SK-N-SH (cell line): ENCODE data around the gene PPY. TPM values are rescaled to one million over a fixed set of nuclear protein-coding genes. Genes with fewer than 3 reads are reported as not detected.

Source experiments
- CTCF ChIA-PET: fragments of 300-600, 350-600 bp; formaldehyde crosslinking; extraction: SDS; loops from one replicate; lab custom pipeline; 2021; lab: Yijun Ruan, JAX
- POLR2A ChIA-PET: fragments of 350-600 bp; sonication (Branson Sonifier 250); formaldehyde crosslinking; extraction: SDS; loops from one replicate; lab custom pipeline; 2020; ENCODE audit warnings: antibody characterized with exemption, inconsistent platforms; lab: Yijun Ruan, JAX
- DNase-seq: peaks from one replicate; pipeline ENCODE4 v3.0.0; 2012
- H2AFZ ChIP-seq: fragments of 200-600 bp; sonication (generic); 2 replicates; pipeline ENCODE4 v1.8.1; 2016; ENCODE audit warnings: antibody characterized with exemption, mild to moderate bottlenecking, low read depth
- H3F3A ChIP-seq: fragments of 200-600 bp; sonication (generic); replicated peaks from 2 replicates; pipeline ENCODE3; 2016; ENCODE audit warnings: antibody characterized with exemption, mild to moderate bottlenecking; ENCODE audit not compliant: insufficient read depth
- H3K27ac ChIP-seq, 2 experiments: fragments of 200-500 bp in 1 of 2; fragments of 200-600 bp in 1 of 2; sonication (Bioruptor generic) in 1 of 2; sonication (generic), shearing (Covaris generic) in 1 of 2; 2 replicates each; pipeline versions ENCODE4 v1.5.1 to v1.6.1; 2014 to 2016; ENCODE audit warnings: low read depth in 2 of 2, inconsistent platforms in 1 of 2, low read length in 1 of 2, mild to moderate bottlenecking in 1 of 2, mixed read lengths in 1 of 2
- H3K27me3 ChIP-seq: fragments of 200-600 bp; sonication (generic), shearing (Covaris generic); 2 replicates; pipeline ENCODE4 v1.6.1; 2016; ENCODE audit warnings: mixed run types; ENCODE audit not compliant: insufficient read depth
- H3K36me3 ChIP-seq, 2 experiments: fragments of 200-500 bp in 1 of 2; fragments of 200-600 bp in 1 of 2; sonication (Bioruptor generic) in 1 of 2; sonication (generic) in 1 of 2; replicated peaks in 1 of 2; 2 replicates each; pipeline versions ENCODE3 to v1.5.1; 2014 to 2016; ENCODE audit warnings: low read length in 1 of 2, mild to moderate bottlenecking in 1 of 2; ENCODE audit not compliant: insufficient read depth in 2 of 2, control insufficient read depth in 1 of 2
- H3K4me1 ChIP-seq, 2 experiments: fragments of 200-500 bp in 1 of 2; fragments of 200-600 bp in 1 of 2; sonication (Bioruptor generic) in 1 of 2; sonication (generic), shearing (Covaris generic) in 1 of 2; 2 replicates each; pipeline versions ENCODE4 v1.5.1 to v1.6.1; 2014 to 2016; ENCODE audit warnings: low read depth in 1 of 2, low read length in 1 of 2, mixed run types in 1 of 2; ENCODE audit not compliant: insufficient read depth in 2 of 2, control insufficient read depth in 1 of 2
- H3K4me2 ChIP-seq: fragments of 200-600 bp; sonication (generic), shearing (Covaris generic); 2 replicates; pipeline ENCODE4 v1.6.1; 2017; ENCODE audit warnings: mixed run types
- H3K4me3 ChIP-seq, 2 experiments: fragments of 200-500 bp in 1 of 2; fragments of 200-600 bp in 1 of 2; sonication (Bioruptor generic) in 1 of 2; sonication (generic), shearing (Covaris generic) in 1 of 2; 2 replicates each; pipeline versions ENCODE4 v1.5.1 to v1.8.1; 2014 to 2016; ENCODE audit warnings: low read depth in 2 of 2, inconsistent platforms in 1 of 2, low read length in 1 of 2, mild to moderate bottlenecking in 1 of 2, mixed read lengths in 1 of 2, moderate library complexity in 1 of 2
- H3K79me2 ChIP-seq: fragments of 200-600 bp; sonication (generic); 2 replicates; pipeline ENCODE4 v1.8.1; 2017; ENCODE audit warnings: mild to moderate bottlenecking; ENCODE audit not compliant: insufficient read depth
- H3K9ac ChIP-seq: fragments of 200-600 bp; sonication (generic); 2 replicates; pipeline ENCODE4 v1.6.1; 2017; ENCODE audit warnings: mixed run types
- H3K9me2 ChIP-seq: fragments of 200-600 bp; sonication (generic); 2 replicates; pipeline ENCODE4 v1.6.1; 2017; ENCODE audit warnings: mixed run types
- H3K9me3 ChIP-seq: fragments of 200-600 bp; sonication (generic); 2 replicates; pipeline ENCODE4 v1.6.1; 2017; ENCODE audit warnings: mixed run types, mild to moderate bottlenecking, moderate library complexity
- H4K20me1 ChIP-seq: fragments of 200-600 bp; sonication (generic); 2 replicates; pipeline ENCODE4 v1.6.1; 2017; ENCODE audit warnings: mild to moderate bottlenecking, mixed run types; ENCODE audit not compliant: insufficient read depth
- CTCF ChIP-seq: fragments of 200-600 bp; sonication (generic); IDR thresholded peaks from 2 replicates; pipeline ENCODE4 v1.6.1; 2017; ENCODE audit warnings: antibody characterized with exemption, mild to moderate bottlenecking, moderate library complexity
- GABPA ChIP-seq: IDR thresholded peaks from 2 replicates; pipeline ENCODE4 v1.4.0; 2012; ENCODE audit warnings: low read depth, mild to moderate bottlenecking
- GATA2 ChIP-seq: sonication (generic); formaldehyde crosslinking; IDR thresholded peaks from 2 replicates; pipeline ENCODE4 v1.5.0; 2020; ENCODE audit warnings: mild to moderate bottlenecking, missing genetic modification reagents
- MAX ChIP-seq: IDR thresholded peaks from 2 replicates; pipeline ENCODE4 v1.4.0; 2012; ENCODE audit warnings: low read depth
- PBX3 ChIP-seq: IDR thresholded peaks from 2 replicates; pipeline ENCODE4; 2012
- POLR2AphosphoS5 ChIP-seq: IDR thresholded peaks from 2 replicates; pipeline ENCODE4 v1.6.1; 2012; ENCODE audit warnings: low read depth, low read length
- RAD21 ChIP-seq: IDR thresholded peaks from 2 replicates; pipeline ENCODE4 v1.6.1; 2012; ENCODE audit warnings: mild to moderate bottlenecking, low read length
- RXRA ChIP-seq: IDR thresholded peaks from 2 replicates; pipeline ENCODE4 v1.4.0; 2012; ENCODE audit warnings: low read depth, mild to moderate bottlenecking, borderline replicate concordance
- SIN3A ChIP-seq: IDR thresholded peaks from 2 replicates; pipeline ENCODE4 v1.6.1; 2012; ENCODE audit warnings: low read depth, mild to moderate bottlenecking, low read length, moderate library complexity, borderline replicate concordance
- TCF12 ChIP-seq: IDR thresholded peaks from 2 replicates; pipeline ENCODE4 v1.4.0; 2012
- YY1 ChIP-seq: IDR thresholded peaks from 2 replicates; pipeline ENCODE4 v1.4.0; 2012; ENCODE audit warnings: low read depth, mild to moderate bottlenecking
- WGBS: methylation state at CpG from one replicate; pipeline ENCODE4 v1.1.6; 2017; ENCODE audit warnings: low lambda C conversion rate; 5-methylcytosine and 5-hydroxymethylcytosine counted together
- polyA plus RNA-seq, 3 experiments: library from polyadenylated mRNA; depleted of rRNA; stranded (reverse); fragments of >200 nt; gene quantifications; 2 replicates each; pipeline ENCODE4 v1.2.3, GENCODE V29; 2012

Gene PPY
- polyA plus RNA-seq, 1 of the 3 experiments (the other 2 are of a cell fraction), result not detected

GRCh38 chr17:43907998-43908721, 34.1 kb downstream of the PPY start:
- Histone ChIP-seq H3K36me3 (no peaks in the 10 kb centered on the region), H2AFZ (peak overlapping the region; percentile 90), H3K79me2 (no peaks in the 10 kb centered on the region), H3K9me2 (no peaks in the 10 kb centered on the region), H3K9me3 (no peaks in the 10 kb centered on the region), H3K4me2 (peak overlapping the region; percentile 100), H4K20me1 (no peaks in the 10 kb centered on the region), H3K27me3 (peaks cover 7% of the 10 kb centered on the region; the same call in 1 of the 2 replicates), H3F3A (peaks cover 9% of the 10 kb centered on the region), H3K4me1 (peaks cover 9 to 17% of the 10 kb centered on the region in 2 experiments; a peak in 2 of 4 replicates), H3K27ac (peak overlapping the region; percentile 24 to 91; a peak in 3 of 4 replicates), H3K9ac (peak overlapping the region; percentile 87), H3K4me3 (peak overlapping the region; percentile 66 to 91)
- ChIA-PET CTCF (interaction anchor here (0.9 to 23.5 kb wide), 11 partner anchors 9 to 260 kb away, joined by 3 to 344 read pairs (median 34); partner anchors contain the start of gene PPY), POLR2A (no interaction called here)
- peak; percentile 86 for DNase-seq
- TF ChIP-seq MAX (peak; percentile 16; the same call in 1 of the 2 replicates), RXRA (no peak), GATA2 (no peak), RAD21 (no peak), SIN3A (peak; percentile 20; the same call in 1 of the 2 replicates), TCF12 (peak; percentile 20; the same call in 1 of the 2 replicates), YY1 (no peak)
- WGBS, result 37% methylated on average over 26 of the region's 26 CpGs

- Histone ChIP-seq H2AFZ (peak within 1 kb of the TSS; percentile 90), H3K27me3 (peaks cover 7% of the 10 kb centered on the region; the same call in 1 of the 2 replicates), H3K79me2 (no peaks in the 10 kb centered on the region), H3K9ac (peak within 1 kb of the TSS; percentile 87), H3K36me3 (no peaks in the 10 kb centered on the region), H3F3A (peaks cover 9% of the 10 kb centered on the region)
- 4% methylated on average over 7 of the region's 36 CpGs for WGBS
- TF ChIP-seq POLR2AphosphoS5 (no peak), MAX (peak; percentile 58; the same call in 1 of the 2 replicates), PBX3 (peak; percentile 51; the same call in 1 of the 2 replicates), SIN3A (0 out of 2 replicates have a peak, but pooled peaks have one; percentile 10), CTCF (peak; percentile 20; the same call in 1 of the 2 replicates), GABPA (no peak)
- TF ChIP-seq, all 33 proteins: peak for 4
- Histone ChIP-seq H3K9me2 (no peaks in the 10 kb centered on the region), H3K4me1 (peaks cover 9 to 16% of the 10 kb centered on the region in 2 experiments; a peak in 2 of 4 replicates), H3K4me2 (peak within 1 kb of the TSS; percentile 100), H3K9me3 (no peaks in the 10 kb centered on the region), H3K27ac (peak within 1 kb of the TSS; percentile 24 to 91; a peak in 3 of 4 replicates), H4K20me1 (no peaks in the 10 kb centered on the region), H3K4me3 (peak within 1 kb of the TSS; percentile 66 to 91)
- POLR2A ChIA-PET, result interaction anchor here (0.6 to 1.0 kb wide), 2 partner anchors 233 to 592 kb away, joined by 3 to 7 read pairs; no protein-coding TSS in a partner anchor
- peak; percentile 86 for DNase-seq
- CTCF ChIA-PET, result interaction anchor here (0.9 to 23.5 kb wide), 10 partner anchors 8 to 208 kb away, joined by 3 to 344 read pairs (median 37); partner anchors contain the start of gene PPY
These were observed 34.8 kb downstream of the PPY start, which contains the start of gene MPP2 for GRCh38 chr17:43907425-43907981. TSS of gene MPP2 (minus strand) at chr17:43907536. CDS start at chr17:43904460, 3,076 bp downstream.
